Smooth muscle cell (in vitro differentiated cells): ENCODE measurements around the gene ATL3. TPM values are rescaled to one million over a fixed set of nuclear protein-coding genes. Genes with fewer than 3 reads are reported as not detected.

Experiments
- DNase-seq: peaks from one replicate; lab custom pipeline; 2025; ENCODE audit not compliant: unreplicated experiment; lab: John Stamatoyannopoulos, UW
- H2AFZ ChIP-seq: fragments of 200-600 bp; sonication (generic); 2 replicates; pipeline ENCODE4 v1.6.0; 2016; ENCODE audit warnings: antibody characterized with exemption, low read depth, mild to moderate bottlenecking
- H3F3A ChIP-seq: fragments of 200-600 bp; sonication (generic); 2 replicates; pipeline ENCODE4 v1.6.0; 2017; ENCODE audit warnings: antibody characterized with exemption, low read depth
- H3K27ac ChIP-seq: fragments of 200-600 bp; sonication (generic); 2 replicates; pipeline ENCODE4 v1.5.1; 2016; ENCODE audit warnings: low read depth, mild to moderate bottlenecking
- H3K27me3 ChIP-seq: fragments of 200-600 bp; sonication (generic); 2 replicates; pipeline ENCODE4 v1.6.1; 2016; ENCODE audit warnings: low read depth, mild to moderate bottlenecking
- H3K36me3 ChIP-seq: fragments of 200-600 bp; sonication (generic); 2 replicates; pipeline ENCODE4 v1.5.1; 2016; ENCODE audit warnings: low read depth
- H3K4me1 ChIP-seq: fragments of 200-600 bp; sonication (generic); 2 replicates; pipeline ENCODE4 v1.5.1; 2016; ENCODE audit warnings: low read depth
- H3K4me2 ChIP-seq: fragments of 200-600 bp; sonication (generic); 2 replicates; pipeline ENCODE4 v1.6.0; 2016; ENCODE audit warnings: mild to moderate bottlenecking
- H3K4me3 ChIP-seq: fragments of 200-600 bp; sonication (generic); 2 replicates; pipeline ENCODE4 v1.5.1; 2016; ENCODE audit warnings: mild to moderate bottlenecking
- H3K79me2 ChIP-seq: fragments of 200-600 bp; sonication (generic); 2 replicates; pipeline ENCODE4 v1.6.0; 2016; ENCODE audit warnings: low read depth, mild to moderate bottlenecking
- H3K9ac ChIP-seq: fragments of 200-600 bp; sonication (generic); 2 replicates; pipeline ENCODE4 v1.6.0; 2016; ENCODE audit warnings: low read depth
- H3K9me3 ChIP-seq: fragments of 200-600 bp; sonication (generic); replicated peaks from 2 replicates; pipeline ENCODE4 v1.5.1; 2016; ENCODE audit warnings: low read depth
- H4K20me1 ChIP-seq: fragments of 200-600 bp; sonication (generic); 2 replicates; pipeline ENCODE4 v1.6.0; 2016; ENCODE audit warnings: low read depth
- WGBS: methylation state at CpG from one replicate; pipeline ENCODE4 v1.1.7; 2016; ENCODE audit warnings: low lambda C conversion rate; 5-methylcytosine and 5-hydroxymethylcytosine counted together
- polyA plus RNA-seq: library from polyadenylated mRNA; unstranded; fragments of >200 nt; fragmentation: Nextera tagmentation; extraction: Ambion mirVana; gene quantifications from 2 replicates; pipeline ENCODE4 v1.2.1, GENCODE V29; 2016
- total RNA-seq: library from RNA; depleted of rRNA; stranded (reverse); fragments of >200 nt; gene quantifications from 2 replicates; pipeline ENCODE4 v1.2.3, GENCODE V29; 2014
- TF ChIP-seq, protein P1 (sequence below): fragments of 200-600 bp; sonication (generic); IDR thresholded peaks from 2 replicates; pipeline ENCODE4 v1.5.1; 2017; ENCODE audit warnings: borderline replicate concordance, mild to moderate bottlenecking, antibody characterized with exemption; ENCODE audit not compliant: insufficient read depth, poor library complexity, severe bottlenecking

Gene ATL3
- total and polyA plus RNA-seq, 2 experiments from 2014 or later, result 13.0 to 32.5 TPM

DNA sequence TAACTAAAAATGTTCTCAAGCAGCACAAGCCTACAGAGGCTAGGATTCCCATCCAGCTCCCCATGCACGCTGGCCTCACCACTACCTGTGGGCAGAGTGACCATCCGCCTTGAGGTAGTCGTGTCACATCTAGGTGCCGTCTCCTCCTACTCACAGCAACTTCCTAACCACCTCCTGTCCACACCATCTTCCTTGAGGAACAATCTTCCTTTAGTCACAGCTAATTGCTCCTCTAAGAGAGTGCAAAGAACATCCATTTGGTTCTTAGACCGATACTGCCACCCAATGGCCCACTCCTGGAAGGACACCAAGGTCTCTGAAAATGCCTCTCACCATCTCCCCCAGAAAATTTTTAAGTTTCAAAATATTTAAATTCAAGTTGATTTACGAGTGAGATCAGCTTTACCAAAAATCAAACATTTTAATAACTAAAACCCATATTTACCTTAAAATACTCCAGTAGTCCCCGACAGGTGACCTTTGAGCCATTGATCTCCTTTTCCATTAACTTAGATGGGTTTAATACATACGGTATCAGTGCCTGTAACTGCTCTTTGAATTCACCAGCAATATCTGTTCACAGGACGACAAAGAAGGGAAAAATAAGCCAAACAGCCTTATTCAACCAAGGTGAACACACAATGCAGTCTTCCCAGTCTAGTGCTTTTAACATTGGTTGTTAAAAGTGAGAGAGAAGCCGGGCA, 35.3 kb downstream of the ATL3 start:
- no peaks in the 10 kb centered on the region for H3K4me1 ChIP-seq
- no peak overlapping the region for H3K4me3 ChIP-seq
- no peak overlapping the region for H3K4me2 ChIP-seq
- 56% methylated on average over 10 of the region's 10 CpGs for WGBS
- H2AFZ ChIP-seq, result no peak overlapping the region
- H3F3A ChIP-seq, result peaks cover 4% of the 10 kb centered on the region
- no peak overlapping the region for H3K9ac ChIP-seq
- H3K79me2 ChIP-seq, result no peaks in the 10 kb centered on the region
- no peak overlapping the region for H3K27ac ChIP-seq
- no peak for DNase-seq
- no peaks in the 10 kb centered on the region for H3K9me3 ChIP-seq
- TF ChIP-seq, protein P1, sequence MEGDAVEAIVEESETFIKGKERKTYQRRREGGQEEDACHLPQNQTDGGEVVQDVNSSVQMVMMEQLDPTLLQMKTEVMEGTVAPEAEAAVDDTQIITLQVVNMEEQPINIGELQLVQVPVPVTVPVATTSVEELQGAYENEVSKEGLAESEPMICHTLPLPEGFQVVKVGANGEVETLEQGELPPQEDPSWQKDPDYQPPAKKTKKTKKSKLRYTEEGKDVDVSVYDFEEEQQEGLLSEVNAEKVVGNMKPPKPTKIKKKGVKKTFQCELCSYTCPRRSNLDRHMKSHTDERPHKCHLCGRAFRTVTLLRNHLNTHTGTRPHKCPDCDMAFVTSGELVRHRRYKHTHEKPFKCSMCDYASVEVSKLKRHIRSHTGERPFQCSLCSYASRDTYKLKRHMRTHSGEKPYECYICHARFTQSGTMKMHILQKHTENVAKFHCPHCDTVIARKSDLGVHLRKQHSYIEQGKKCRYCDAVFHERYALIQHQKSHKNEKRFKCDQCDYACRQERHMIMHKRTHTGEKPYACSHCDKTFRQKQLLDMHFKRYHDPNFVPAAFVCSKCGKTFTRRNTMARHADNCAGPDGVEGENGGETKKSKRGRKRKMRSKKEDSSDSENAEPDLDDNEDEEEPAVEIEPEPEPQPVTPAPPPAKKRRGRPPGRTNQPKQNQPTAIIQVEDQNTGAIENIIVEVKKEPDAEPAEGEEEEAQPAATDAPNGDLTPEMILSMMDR, result peak; percentile 78
- H3K27me3 ChIP-seq, result no peaks in the 10 kb centered on the region
- no peaks in the 10 kb centered on the region for H3K36me3 ChIP-seq
- H4K20me1 ChIP-seq, result peaks cover 4% of the 10 kb centered on the region

GRCh38 chr11:63629426-63629825, 41.8 kb downstream of the ATL3 start:
- Histone ChIP-seq H3K4me1 (no peaks in the 10 kb centered on the region), H3K36me3 (no peaks in the 10 kb centered on the region), H3K79me2 (no peaks in the 10 kb centered on the region), H2AFZ (no peak overlapping the region), H3K27ac (no peak overlapping the region), H3K4me2 (no peak overlapping the region), H3K27me3 (no peaks in the 10 kb centered on the region), H3K9me3 (no peaks in the 10 kb centered on the region), H3F3A (no peaks in the 10 kb centered on the region), H4K20me1 (no peaks in the 10 kb centered on the region), H3K4me3 (no peak overlapping the region), H3K9ac (no peak overlapping the region)
- 95% methylated on average over 3 of the region's 3 CpGs for WGBS
- no peak for DNase-seq
- TF ChIP-seq, protein P1, result no peak

- 84% methylated on average over 7 of the region's 7 CpGs for WGBS
- Histone ChIP-seq H3K36me3 (no peaks in the 10 kb centered on the region), H3K79me2 (no peaks in the 10 kb centered on the region), H3K4me1 (no peaks in the 10 kb centered on the region), H3K9me3 (no peaks in the 10 kb centered on the region), H3K27me3 (no peaks in the 10 kb centered on the region), H3K27ac (no peak overlapping the region), H2AFZ (no peak overlapping the region), H3K4me3 (no peak overlapping the region), H3K4me2 (no peak overlapping the region), H3F3A (no peaks in the 10 kb centered on the region), H4K20me1 (no peaks in the 10 kb centered on the region), H3K9ac (no peak overlapping the region)
- TF ChIP-seq, protein P1, result no peak
- DNase-seq, result no peak
Observed at GRCh38 chr11:63623513-63624140, 47.5 kb downstream of the ATL3 start.
